Measurements from ENCODE around the gene ANXA2R.

- TF ChIP-seq CTCF (IDR thresholded peaks at IDR 0.05; ENCODE audit: borderline replicate concordance, extremely low read depth, low read length, poor library complexity, severe bottlenecking) (no peak), EZH2 (IDR thresholded peaks at IDR 0.05; ENCODE audit: borderline replicate concordance, low read depth, low read length, severe bottlenecking) (no peak)
Measured at GRCh38 chr5:43019291-43019613, 20.9 kb downstream of the ANXA2R start.
